ENCODE results near the gene ATP7A. TPM values are rescaled to one million over a fixed set of nuclear protein-coding genes. Genes with fewer than 3 reads are reported as not detected.

The ATP7A gene
- total RNA-seq, 1 experiment from 2014 or later = 2.1 TPM

- no peak overlapping the region for H3K18ac ChIP-seq (ENCODE audit: insufficient read length, low read depth, low read length)
- H2BK120ac ChIP-seq (ENCODE audit: low read depth, low read length, poor library complexity, severe bottlenecking) = no peak overlapping the region
- no peak overlapping the region for H3K9ac ChIP-seq (ENCODE audit: extremely low read depth, insufficient read length, low read length)
- no peak overlapping the region for H3K56ac ChIP-seq (ENCODE audit: insufficient read length, low read depth, low read length)
- H2BK12ac ChIP-seq (ENCODE audit: insufficient read length, low read depth, low read length) = no peak overlapping the region
- no peak overlapping the region for H3K4ac ChIP-seq (ENCODE audit: low read depth, low read length)
- TF ChIP-seq, protein P1, sequence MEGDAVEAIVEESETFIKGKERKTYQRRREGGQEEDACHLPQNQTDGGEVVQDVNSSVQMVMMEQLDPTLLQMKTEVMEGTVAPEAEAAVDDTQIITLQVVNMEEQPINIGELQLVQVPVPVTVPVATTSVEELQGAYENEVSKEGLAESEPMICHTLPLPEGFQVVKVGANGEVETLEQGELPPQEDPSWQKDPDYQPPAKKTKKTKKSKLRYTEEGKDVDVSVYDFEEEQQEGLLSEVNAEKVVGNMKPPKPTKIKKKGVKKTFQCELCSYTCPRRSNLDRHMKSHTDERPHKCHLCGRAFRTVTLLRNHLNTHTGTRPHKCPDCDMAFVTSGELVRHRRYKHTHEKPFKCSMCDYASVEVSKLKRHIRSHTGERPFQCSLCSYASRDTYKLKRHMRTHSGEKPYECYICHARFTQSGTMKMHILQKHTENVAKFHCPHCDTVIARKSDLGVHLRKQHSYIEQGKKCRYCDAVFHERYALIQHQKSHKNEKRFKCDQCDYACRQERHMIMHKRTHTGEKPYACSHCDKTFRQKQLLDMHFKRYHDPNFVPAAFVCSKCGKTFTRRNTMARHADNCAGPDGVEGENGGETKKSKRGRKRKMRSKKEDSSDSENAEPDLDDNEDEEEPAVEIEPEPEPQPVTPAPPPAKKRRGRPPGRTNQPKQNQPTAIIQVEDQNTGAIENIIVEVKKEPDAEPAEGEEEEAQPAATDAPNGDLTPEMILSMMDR (conservative IDR thresholded peaks at IDR 0.05) = no peak
- peaks cover 0 to 6% (median 0%) of the 10 kb centered on the region in 3 experiments; a peak in 2 of 7 replicates for H3K36me3 Mint-ChIP-seq (ENCODE audit: insufficient read depth in 1 of 3, low read depth in 3 of 3)
- H2BK5ac ChIP-seq (ENCODE audit: insufficient read length, low read length) = no peak overlapping the region
- no peak overlapping the region for H3K23ac ChIP-seq (ENCODE audit: insufficient read length, low read depth, low read length)
- no peaks in the 10 kb centered on the region for H3K79me2 ChIP-seq (ENCODE audit: insufficient read depth, low read length)
- no peak overlapping the region for H3K14ac ChIP-seq (ENCODE audit: insufficient read depth, low read length)
- no peak overlapping the region for H3K27ac Mint-ChIP-seq
- no peak overlapping the region for H3K27ac ChIP-seq (ENCODE audit: insufficient read length, low read depth, low read length)
- H2BK20ac ChIP-seq (ENCODE audit: low read depth, low read length, poor library complexity, severe bottlenecking) = no peak overlapping the region
- no peaks in the 10 kb centered on the region for H3K4me1 Mint-ChIP-seq
- H3K79me1 ChIP-seq (ENCODE audit: insufficient read depth, low read depth, low read length, poor library complexity, severe bottlenecking) = no peaks in the 10 kb centered on the region
- H4K5ac ChIP-seq (ENCODE audit: insufficient read length, low read depth, low read length) = no peak overlapping the region
- no peaks in the 10 kb centered on the region for H3K27me3 ChIP-seq (ENCODE audit: insufficient read depth, low read length)
- no peaks in the 10 kb centered on the region for H3K4me1 ChIP-seq (ENCODE audit: insufficient read depth, low read length)
- WGBS (ENCODE audit: extremely low coverage, insufficient read length, low lambda C conversion rate) = 100% methylated on average over 2 of the region's 2 CpGs
- no peaks in the 10 kb centered on the region for H3K27me3 Mint-ChIP-seq (ENCODE audit: low read depth)
- H3K4me2 ChIP-seq (ENCODE audit: insufficient read depth, insufficient read length, low read length) = no peak overlapping the region
- no peaks in the 10 kb centered on the region for H3K23me2 ChIP-seq (ENCODE audit: insufficient read length, low read depth, low read length, poor library complexity, severe bottlenecking)
- H4K91ac ChIP-seq (ENCODE audit: insufficient read length, low read depth, low read length) = no peak overlapping the region
- H3T11ph ChIP-seq (ENCODE audit: low read length) = no peak overlapping the region
- peaks cover 67 to 76% of the 10 kb centered on the region in 2 experiments for H3K9me3 Mint-ChIP-seq
- no peak overlapping the region for H2AK5ac ChIP-seq (ENCODE audit: insufficient read length, low read length)
- H2BK15ac ChIP-seq (ENCODE audit: low read depth, low read length) = no peak overlapping the region
- no peak overlapping the region for H3K4me3 Mint-ChIP-seq
- no peak overlapping the region for H4K8ac ChIP-seq (replicated peaks; ENCODE audit: insufficient read length, low read depth, low read length)
- peaks cover 18% of the 10 kb centered on the region for H3K9me3 ChIP-seq (ENCODE audit: control insufficient read depth, low read depth, low read length)
- no peak for DNase-seq
- no peaks in the 10 kb centered on the region for H4K20me1 ChIP-seq (ENCODE audit: control insufficient read depth, insufficient read depth, insufficient read length)
- no peak overlapping the region for H2AFZ ChIP-seq (ENCODE audit: low read length)
Measured at GRCh38 chrX:77961063-77961462, 50.6 kb downstream of the ATP7A start.
